H9 (cell line): ENCODE measurements around the gene PELI2. TPM values are rescaled to one million over a fixed set of nuclear protein-coding genes. Genes with fewer than 3 reads are reported as not detected.

Experiments
- DNase-seq: peaks from one replicate; pipeline ENCODE4 v3.0.0-alpha.2; 2017
- H2AFZ ChIP-seq: one replicate; pipeline ENCODE4 v1.6.1; 2013; ENCODE audit warnings: mild to moderate bottlenecking, low read length, control low read depth, moderate library complexity
- H2AK5ac ChIP-seq: 2 replicates; pipeline ENCODE4 v1.6.1; 2013; ENCODE audit warnings: low read length, control low read depth, mixed read lengths; ENCODE audit not compliant: insufficient read length
- H2BK120ac ChIP-seq: one replicate; pipeline ENCODE4 v1.6.1; 2013; ENCODE audit warnings: low read depth, mild to moderate bottlenecking, low read length, control low read depth, inconsistent platforms; ENCODE audit not compliant: poor library complexity, severe bottlenecking
- H2BK12ac ChIP-seq: 2 replicates; pipeline ENCODE4 v1.6.1; 2013; ENCODE audit warnings: low read length, control low read depth, mixed read lengths, low read depth; ENCODE audit not compliant: insufficient read length
- H2BK15ac ChIP-seq: 2 replicates; pipeline ENCODE4 v1.6.1; 2013; ENCODE audit warnings: low read depth, low read length, control low read depth
- H2BK20ac ChIP-seq: one replicate; pipeline ENCODE4 v1.6.1; 2013; ENCODE audit warnings: low read depth, mild to moderate bottlenecking, low read length, control low read depth, inconsistent platforms; ENCODE audit not compliant: poor library complexity, severe bottlenecking
- H2BK5ac ChIP-seq: 2 replicates; pipeline ENCODE4 v1.6.1; 2013; ENCODE audit warnings: low read length, control low read depth, mixed read lengths; ENCODE audit not compliant: insufficient read length
- H3K14ac ChIP-seq: 2 replicates; pipeline ENCODE4 v1.6.1; 2013; ENCODE audit warnings: low read length, control low read depth; ENCODE audit not compliant: insufficient read depth
- H3K18ac ChIP-seq: 2 replicates; pipeline ENCODE4 v1.6.1; 2013; ENCODE audit warnings: low read depth, mild to moderate bottlenecking, mixed read lengths, low read length, control low read depth; ENCODE audit not compliant: insufficient read length
- H3K23ac ChIP-seq: 2 replicates; pipeline ENCODE4 v1.6.1; 2013; ENCODE audit warnings: low read length, control low read depth, mixed read lengths, low read depth; ENCODE audit not compliant: insufficient read length
- H3K23me2 ChIP-seq: 2 replicates; pipeline ENCODE4 v1.6.1; 2013; ENCODE audit warnings: low read depth, mild to moderate bottlenecking, mixed read lengths, low read length, control low read depth; ENCODE audit not compliant: insufficient read length, poor library complexity, severe bottlenecking
- H3K27ac ChIP-seq: 2 replicates; pipeline ENCODE4 v1.5.1; 2013; ENCODE audit warnings: low read length, control low read depth, mixed read lengths, low read depth; ENCODE audit not compliant: insufficient read length
- H3K27me3 ChIP-seq: 2 replicates; pipeline ENCODE4 v1.6.1; 2013; ENCODE audit warnings: low read length, control low read depth, inconsistent platforms; ENCODE audit not compliant: insufficient read depth
- H3K4ac ChIP-seq: 2 replicates; pipeline ENCODE4 v1.6.1; 2013; ENCODE audit warnings: low read depth, mild to moderate bottlenecking, control low read depth, inconsistent platforms, low read length, moderate library complexity
- H3K4me1 ChIP-seq: 2 replicates; pipeline ENCODE4 v1.6.1; 2013; ENCODE audit warnings: low read length, control low read depth, inconsistent platforms; ENCODE audit not compliant: insufficient read depth
- H3K4me2 ChIP-seq: 2 replicates; pipeline ENCODE4 v1.6.1; 2013; ENCODE audit warnings: low read length, control low read depth, mixed read lengths; ENCODE audit not compliant: insufficient read length, insufficient read depth
- H3K56ac ChIP-seq: 2 replicates; pipeline ENCODE4 v1.6.1; 2013; ENCODE audit warnings: low read depth, mild to moderate bottlenecking, mixed read lengths, low read length, control low read depth; ENCODE audit not compliant: insufficient read length
- H3K79me1 ChIP-seq: 2 replicates; pipeline ENCODE4 v1.6.1; 2013; ENCODE audit warnings: low read depth, mild to moderate bottlenecking, moderate library complexity, low read length, control low read depth, inconsistent platforms; ENCODE audit not compliant: insufficient read depth, poor library complexity, severe bottlenecking
- H3K79me2 ChIP-seq: 2 replicates; pipeline ENCODE4 v1.6.1; 2013; ENCODE audit warnings: low read length, control low read depth, inconsistent platforms; ENCODE audit not compliant: insufficient read depth
- H3K9ac ChIP-seq: 2 replicates; pipeline ENCODE4 v1.6.1; 2013; ENCODE audit warnings: low read length, control low read depth, mixed read lengths; ENCODE audit not compliant: insufficient read length; ENCODE audit errors: extremely low read depth
- H3K9me3 ChIP-seq: one replicate; pipeline ENCODE4 v1.6.1; 2013; ENCODE audit warnings: low read depth, low read length, inconsistent platforms; ENCODE audit not compliant: control insufficient read depth
- H3T11ph ChIP-seq: one replicate; pipeline ENCODE4 v1.6.1; 2013; ENCODE audit warnings: mild to moderate bottlenecking, low read length, control low read depth, inconsistent platforms
- H4K20me1 ChIP-seq: one replicate; pipeline ENCODE4 v1.6.1; 2013; ENCODE audit not compliant: control insufficient read depth, insufficient read length, insufficient read depth
- H4K5ac ChIP-seq: 2 replicates; pipeline ENCODE4 v1.6.1; 2013; ENCODE audit warnings: low read depth, mild to moderate bottlenecking, mixed read lengths, low read length, control low read depth; ENCODE audit not compliant: insufficient read length
- H4K8ac ChIP-seq: replicated peaks from 2 replicates; pipeline ENCODE4 v1.6.1; 2013; ENCODE audit warnings: low read length, control low read depth, mixed read lengths, low read depth; ENCODE audit not compliant: insufficient read length
- H4K91ac ChIP-seq: 2 replicates; pipeline ENCODE4 v1.6.1; 2013; ENCODE audit warnings: low read depth, mild to moderate bottlenecking, moderate library complexity, mixed read lengths, low read length, control low read depth; ENCODE audit not compliant: insufficient read length
- H3K27ac Mint-ChIP-seq, 3 experiments: 2 replicates in 2 of 3; 3 replicates in 1 of 3; pipeline ENCODE4 v1.8.0; 2020 to 2021; ENCODE audit warnings: mixed read lengths in 3 of 3, mild to moderate bottlenecking in 1 of 3, moderate library complexity in 1 of 3
- H3K27me3 Mint-ChIP-seq: 2 replicates; pipeline ENCODE4 v1.8.0; 2021; ENCODE audit warnings: low read depth, mild to moderate bottlenecking, moderate library complexity, mixed read lengths
- H3K36me3 Mint-ChIP-seq, 3 experiments: 2 replicates in 2 of 3; 3 replicates in 1 of 3; pipeline ENCODE4 v1.8.0; 2020 to 2021; ENCODE audit warnings: low read depth in 3 of 3, mixed read lengths in 3 of 3; ENCODE audit not compliant: insufficient read depth in 1 of 3
- H3K4me1 Mint-ChIP-seq, 2 experiments: 2 replicates each; pipeline ENCODE4 v1.8.0; 2020; ENCODE audit warnings: mixed read lengths in 2 of 2
- H3K4me3 Mint-ChIP-seq, 2 experiments: 2 replicates in 1 of 2; 3 replicates in 1 of 2; pipeline ENCODE4 v1.8.0; 2020 to 2021; ENCODE audit warnings: mild to moderate bottlenecking in 2 of 2, mixed read lengths in 2 of 2, moderate library complexity in 1 of 2
- H3K9me3 Mint-ChIP-seq, 2 experiments: 2 replicates in 1 of 2; 3 replicates in 1 of 2; pipeline ENCODE4 v1.8.0; 2020; ENCODE audit warnings: mild to moderate bottlenecking in 2 of 2, mixed read lengths in 2 of 2, moderate library complexity in 1 of 2
- WGBS: extraction: QIAGEN DNeasy Blood & Tissue Kit; methylation state at CpG from one replicate; pipeline ENCODE4 v1.1.7; 2013; ENCODE audit warnings: missing lambda C conversion rate, low lambda C conversion rate, mixed read lengths; ENCODE audit not compliant: insufficient read length; ENCODE audit errors: extremely low coverage; 5-methylcytosine and 5-hydroxymethylcytosine counted together
- total RNA-seq: library from RNA; stranded (reverse); gene quantifications from 2 replicates; pipeline ENCODE4 v1.2.1, GENCODE V29; 2021
- TF ChIP-seq, protein P1 (sequence below): fragments of 200-600 bp; sonication (generic); conservative IDR thresholded peaks from 3 replicates; pipeline ENCODE4 v1.8.0; 2021; ENCODE audit warnings: antibody characterized with exemption, mild to moderate bottlenecking

The PELI2 gene
- total RNA-seq, 1 experiment from 2014 or later: 18.0 TPM

DNA sequence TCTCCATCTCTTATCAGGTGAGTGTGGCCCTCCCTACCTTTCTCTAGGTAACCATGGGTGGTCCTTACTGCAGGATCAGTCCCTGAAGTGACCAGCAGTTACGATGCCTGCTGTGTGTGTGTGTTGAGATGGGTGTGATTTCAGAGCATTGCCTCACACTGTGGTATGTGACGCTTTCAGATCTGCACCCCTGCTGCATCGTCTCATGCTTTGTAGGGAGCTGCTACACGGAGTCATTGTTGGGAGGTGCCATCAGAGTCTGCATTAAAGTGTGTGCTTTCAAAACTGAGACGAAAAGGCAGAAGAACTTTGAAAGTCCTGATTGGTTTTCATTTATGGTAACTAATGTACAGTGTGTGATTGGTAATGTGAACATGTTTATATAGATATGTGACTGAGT, 150.5 kb downstream of the PELI2 start:
- H3K79me2 ChIP-seq: no peaks in the 10 kb centered on the region
- H2BK12ac ChIP-seq: no peak overlapping the region
- H3K14ac ChIP-seq: no peak overlapping the region
- H4K91ac ChIP-seq: no peak overlapping the region
- no peak overlapping the region for H4K8ac ChIP-seq
- H3K4me1 ChIP-seq: no peaks in the 10 kb centered on the region
- H2BK20ac ChIP-seq: no peak overlapping the region
- H2BK5ac ChIP-seq: no peak overlapping the region
- H3K4me2 ChIP-seq: no peak overlapping the region
- no CpG with 5 or more reads among the region's 5 CpGs for WGBS
- Mint-ChIP-seq H3K9me3 (no peaks in the 10 kb centered on the region), H3K4me1 (peaks cover 5 to 6% of the 10 kb centered on the region in 2 experiments; a peak in 2 of 4 replicates), H3K27me3 (no peaks in the 10 kb centered on the region), H3K36me3 (no peaks in the 10 kb centered on the region), H3K27ac (no peak overlapping the region; a peak in 1 of 7 replicates), H3K4me3 (no peak overlapping the region)
- no peak for DNase-seq
- no peak overlapping the region for H3K4ac ChIP-seq
- no peak overlapping the region for H3T11ph ChIP-seq
- no peak overlapping the region for H2AK5ac ChIP-seq
- H3K56ac ChIP-seq: no peak overlapping the region
- H3K23me2 ChIP-seq: no peaks in the 10 kb centered on the region
- H2AFZ ChIP-seq: no peak overlapping the region
- H4K20me1 ChIP-seq: no peaks in the 10 kb centered on the region
- no peaks in the 10 kb centered on the region for H3K9me3 ChIP-seq
- no peak overlapping the region for H2BK120ac ChIP-seq
- no peak overlapping the region for H3K18ac ChIP-seq
- H2BK15ac ChIP-seq: no peak overlapping the region
- no peaks in the 10 kb centered on the region for H3K79me1 ChIP-seq
- no peak overlapping the region for H4K5ac ChIP-seq
- H3K23ac ChIP-seq: no peak overlapping the region
- H3K9ac ChIP-seq: no peak overlapping the region
- H3K27ac ChIP-seq: no peak overlapping the region
- TF ChIP-seq, protein P1, sequence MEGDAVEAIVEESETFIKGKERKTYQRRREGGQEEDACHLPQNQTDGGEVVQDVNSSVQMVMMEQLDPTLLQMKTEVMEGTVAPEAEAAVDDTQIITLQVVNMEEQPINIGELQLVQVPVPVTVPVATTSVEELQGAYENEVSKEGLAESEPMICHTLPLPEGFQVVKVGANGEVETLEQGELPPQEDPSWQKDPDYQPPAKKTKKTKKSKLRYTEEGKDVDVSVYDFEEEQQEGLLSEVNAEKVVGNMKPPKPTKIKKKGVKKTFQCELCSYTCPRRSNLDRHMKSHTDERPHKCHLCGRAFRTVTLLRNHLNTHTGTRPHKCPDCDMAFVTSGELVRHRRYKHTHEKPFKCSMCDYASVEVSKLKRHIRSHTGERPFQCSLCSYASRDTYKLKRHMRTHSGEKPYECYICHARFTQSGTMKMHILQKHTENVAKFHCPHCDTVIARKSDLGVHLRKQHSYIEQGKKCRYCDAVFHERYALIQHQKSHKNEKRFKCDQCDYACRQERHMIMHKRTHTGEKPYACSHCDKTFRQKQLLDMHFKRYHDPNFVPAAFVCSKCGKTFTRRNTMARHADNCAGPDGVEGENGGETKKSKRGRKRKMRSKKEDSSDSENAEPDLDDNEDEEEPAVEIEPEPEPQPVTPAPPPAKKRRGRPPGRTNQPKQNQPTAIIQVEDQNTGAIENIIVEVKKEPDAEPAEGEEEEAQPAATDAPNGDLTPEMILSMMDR: no peak
- no peaks in the 10 kb centered on the region for H3K27me3 ChIP-seq
